Esophagus squamous epithelium (tissue), 5 donors: ENCODE results near the gene ITK. TPM values are rescaled to one million over a fixed set of nuclear protein-coding genes. Genes with fewer than 3 reads are reported as not detected.

Experiments used
- DNase-seq: peaks from one replicate; lab custom pipeline; 2025; lab: John Stamatoyannopoulos, UW
- H3K27ac ChIP-seq, 4 donors: fragments of 200-600 bp; sonication (generic); one replicate each; pipeline ENCODE4 v1.5.1; 2016 to 2019; ENCODE audit warnings: mild to moderate bottlenecking in 1 of 4
- H3K27me3 ChIP-seq, 4 donors: fragments of 200-600 bp; sonication (generic); 1 replicate in 3 of 4; 2 replicates in 1 of 4; pipeline versions ENCODE4 v1.5.1 to v1.6.0; 2017 to 2021; ENCODE audit warnings: antibody characterized with exemption in 1 of 4
- H3K36me3 ChIP-seq, 3 donors: fragments of 200-600 bp; sonication (generic); one replicate each; pipeline ENCODE4 v1.5.1; 2016 to 2019
- H3K4me1 ChIP-seq, 3 donors: fragments of 200-600 bp; sonication (generic); one replicate each; pipeline ENCODE4 v1.5.1; 2017 to 2019
- H3K4me3 ChIP-seq, 4 donors: fragments of 200-600 bp; sonication (generic); 1 replicate in 3 of 4; 2 replicates in 1 of 4; pipeline ENCODE4 v1.5.1; 2016 to 2019; ENCODE audit warnings: mild to moderate bottlenecking in 2 of 4, moderate library complexity in 1 of 4
- H3K9me3 ChIP-seq, 3 donors: fragments of 200-600 bp; sonication (generic); one replicate each; pipeline ENCODE4 v1.5.1; 2016 to 2019
- POLR2A ChIP-seq, 4 donors: fragments of 450-650 bp; IDR thresholded peaks; one replicate each; pipeline ENCODE4 v1.6.1; 2017; ENCODE audit warnings: antibody characterized with exemption in 4 of 4, mild to moderate bottlenecking in 4 of 4, moderate library complexity in 3 of 4
- WGBS, 2 donors: methylation state at CpG; one replicate each; pipeline ENCODE4 v1.1.5; 2018; 5-methylcytosine and 5-hydroxymethylcytosine counted together
- intact Hi-C: fragments of 100-400 bp; cut with DNase I; formaldehyde crosslinking; loops from one replicate; pipeline ENCODE4 v1.15.0; 2022
- total RNA-seq, 4 donors: library from RNA; depleted of rRNA; stranded (reverse); fragments of >200 nt; gene quantifications; one replicate each; pipeline ENCODE4 v1.1.0, GENCODE V29; 2016
- TF ChIP-seq, protein P1 (sequence below), 6 experiments: fragments of 450-650 bp in 4 of 6; fragments of 200-600 bp in 2 of 6; sonication (generic) in 2 of 6; IDR thresholded peaks; one replicate each; pipeline ENCODE4 v1.5.1; 2016 to 2019; ENCODE audit warnings: antibody characterized with exemption in 6 of 6, mild to moderate bottlenecking in 4 of 6, moderate library complexity in 4 of 6
- donor health status: DM: yes; HTN: yes; CAD: no.

ITK gene
- total RNA-seq, 4 donors from 2014 or later: 0.53 to 5.1 (median 3.9) TPM

- Histone ChIP-seq H3K9me3 (no peaks in the 10 kb centered on the region), H3K27ac (no peak overlapping the region), H3K4me1 (no peaks in the 10 kb centered on the region), H3K27me3 (no peaks in the 10 kb centered on the region), H3K4me3 (no peak overlapping the region), H3K36me3 (peaks cover 0 to 7% (median 0%) of the 10 kb centered on the region in 3 donors)
- intact Hi-C loops: no loop called here
- no peak for TF ChIP-seq POLR2A (IDR thresholded peaks at IDR 0.05)
- TF ChIP-seq, protein P1, sequence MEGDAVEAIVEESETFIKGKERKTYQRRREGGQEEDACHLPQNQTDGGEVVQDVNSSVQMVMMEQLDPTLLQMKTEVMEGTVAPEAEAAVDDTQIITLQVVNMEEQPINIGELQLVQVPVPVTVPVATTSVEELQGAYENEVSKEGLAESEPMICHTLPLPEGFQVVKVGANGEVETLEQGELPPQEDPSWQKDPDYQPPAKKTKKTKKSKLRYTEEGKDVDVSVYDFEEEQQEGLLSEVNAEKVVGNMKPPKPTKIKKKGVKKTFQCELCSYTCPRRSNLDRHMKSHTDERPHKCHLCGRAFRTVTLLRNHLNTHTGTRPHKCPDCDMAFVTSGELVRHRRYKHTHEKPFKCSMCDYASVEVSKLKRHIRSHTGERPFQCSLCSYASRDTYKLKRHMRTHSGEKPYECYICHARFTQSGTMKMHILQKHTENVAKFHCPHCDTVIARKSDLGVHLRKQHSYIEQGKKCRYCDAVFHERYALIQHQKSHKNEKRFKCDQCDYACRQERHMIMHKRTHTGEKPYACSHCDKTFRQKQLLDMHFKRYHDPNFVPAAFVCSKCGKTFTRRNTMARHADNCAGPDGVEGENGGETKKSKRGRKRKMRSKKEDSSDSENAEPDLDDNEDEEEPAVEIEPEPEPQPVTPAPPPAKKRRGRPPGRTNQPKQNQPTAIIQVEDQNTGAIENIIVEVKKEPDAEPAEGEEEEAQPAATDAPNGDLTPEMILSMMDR (IDR thresholded peaks at IDR 0.05): no peak
- no peak for DNase-seq
- 58 to 86% methylated on average over 2 to 3 of the region's 3 CpGs for WGBS, 2 donors
Measured at GRCh38 chr5:157283434-157283833, 102.8 kb downstream of the ITK start.

GRCh38 chr5:157284458-157285212 is 104.0 kb downstream of the ITK start:
- intact Hi-C loops: no loop called here
- no peak overlapping the region for H3K4me3 ChIP-seq
- DNase-seq: no peak
- no peak for TF ChIP-seq POLR2A (IDR thresholded peaks at IDR 0.05)
- TF ChIP-seq, protein P1 (IDR thresholded peaks at IDR 0.05): no peak
- H3K9me3 ChIP-seq: no peaks in the 10 kb centered on the region
- no peaks in the 10 kb centered on the region for H3K27me3 ChIP-seq
- peaks cover 0 to 7% (median 0%) of the 10 kb centered on the region in 3 donors for H3K36me3 ChIP-seq
- no peak overlapping the region for H3K27ac ChIP-seq
- 81 to 87% methylated on average over 6 of the region's 6 CpGs for WGBS, 2 donors
- H3K4me1 ChIP-seq: no peaks in the 10 kb centered on the region

DNA sequence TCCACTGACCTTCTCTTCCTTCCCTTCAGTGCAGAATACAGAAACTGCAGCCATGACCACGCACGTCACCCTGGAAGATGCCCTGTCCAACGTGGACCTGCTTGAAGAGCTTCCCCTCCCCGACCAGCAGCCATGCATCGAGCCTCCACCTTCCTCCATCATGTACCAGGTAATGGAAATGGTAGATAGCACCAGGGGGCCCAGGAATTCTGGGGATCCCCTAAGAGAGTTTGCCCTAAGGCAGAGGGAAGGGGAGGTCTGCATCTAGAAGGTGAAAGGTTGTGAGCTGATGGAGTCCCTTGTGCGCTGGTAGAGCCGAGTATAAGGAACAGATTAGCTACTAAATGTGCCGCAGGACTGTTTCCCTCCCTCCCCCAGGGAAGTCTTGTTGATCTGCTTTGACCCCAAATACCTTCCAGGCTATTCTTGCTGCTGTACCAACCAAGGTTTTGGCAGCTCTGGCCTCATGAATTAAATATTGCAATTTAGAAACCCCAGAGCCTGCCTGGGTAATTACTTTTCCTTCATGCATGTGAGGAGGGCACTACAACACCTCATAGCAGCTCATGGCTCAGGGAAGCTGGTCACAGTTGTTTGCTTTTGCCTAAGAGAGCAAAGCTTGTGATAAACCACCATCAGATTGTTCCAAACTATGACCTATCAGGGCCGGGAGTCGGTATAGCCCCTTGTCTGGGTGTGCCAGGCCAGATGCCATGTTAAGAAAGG is 104.8 kb downstream of the ITK start:
- 86 to 89% methylated on average over 10 of the region's 10 CpGs for WGBS, 2 donors
- Histone ChIP-seq H3K27ac (no peak overlapping the region), H3K4me3 (no peak overlapping the region), H3K4me1 (no peaks in the 10 kb centered on the region), H3K36me3 (peaks cover 0 to 7% (median 0%) of the 10 kb centered on the region in 3 donors), H3K27me3 (no peaks in the 10 kb centered on the region), H3K9me3 (no peaks in the 10 kb centered on the region)
- no peak for DNase-seq
- TF ChIP-seq POLR2A (IDR thresholded peaks at IDR 0.05): no peak
- TF ChIP-seq, protein P1 (IDR thresholded peaks at IDR 0.05): no peak
- intact Hi-C loops: no loop called here

DNA sequence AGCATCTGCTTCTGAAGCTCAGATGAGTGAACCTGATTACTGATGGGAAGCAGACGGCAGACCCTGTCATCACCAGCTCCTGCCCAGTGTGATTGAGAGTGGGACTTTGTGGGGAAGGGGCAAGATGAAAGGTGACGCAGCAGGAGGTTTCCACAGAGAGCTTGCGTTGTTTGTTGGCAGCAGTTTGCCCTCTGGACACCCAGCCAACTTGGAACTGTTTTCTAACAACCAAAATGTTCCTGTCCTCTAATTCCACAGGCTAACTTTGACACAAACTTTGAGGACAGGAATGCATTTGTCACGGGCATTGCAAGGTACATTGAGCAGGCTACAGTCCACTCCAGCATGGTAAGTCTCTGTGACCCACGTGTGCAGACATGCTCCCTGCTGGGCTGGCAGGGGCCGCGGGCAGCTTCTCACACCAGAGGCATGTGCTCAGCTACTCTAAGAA is 106.1 kb downstream of the ITK start:
- Histone ChIP-seq H3K9me3 (no peaks in the 10 kb centered on the region), H3K27me3 (no peaks in the 10 kb centered on the region), H3K27ac (no peak overlapping the region), H3K4me3 (no peak overlapping the region), H3K4me1 (no peaks in the 10 kb centered on the region), H3K36me3 (peaks cover 0 to 7% (median 0%) of the 10 kb centered on the region in 3 donors)
- no peak for DNase-seq
- intact Hi-C loops: no loop called here
- TF ChIP-seq, protein P1 (IDR thresholded peaks at IDR 0.05): no peak
- no peak for TF ChIP-seq POLR2A (IDR thresholded peaks at IDR 0.05)
- 74 to 77% methylated on average over 4 to 7 of the region's 7 CpGs for WGBS, 2 donors
